A673 (cell line): ENCODE results near the gene RAB39B.

Source experiments
- CTCF ChIP-seq: fragments of 300-800, 200-600 bp; sonication (generic); conservative IDR thresholded peaks from 2 replicates; pipeline ENCODE4 v1.5.1; 2017; ENCODE audit warnings: low read depth, mild to moderate bottlenecking, antibody characterized with exemption, low read length, moderate library complexity, mixed read lengths
- EZH2 ChIP-seq: fragments of 200-600 bp; sonication (generic); IDR thresholded peaks from 2 replicates; pipeline ENCODE4 v1.6.1; 2017; ENCODE audit warnings: borderline replicate concordance, low read depth, mild to moderate bottlenecking, mixed read lengths, antibody characterized with exemption, low read length; ENCODE audit not compliant: poor library complexity, severe bottlenecking

DNA sequence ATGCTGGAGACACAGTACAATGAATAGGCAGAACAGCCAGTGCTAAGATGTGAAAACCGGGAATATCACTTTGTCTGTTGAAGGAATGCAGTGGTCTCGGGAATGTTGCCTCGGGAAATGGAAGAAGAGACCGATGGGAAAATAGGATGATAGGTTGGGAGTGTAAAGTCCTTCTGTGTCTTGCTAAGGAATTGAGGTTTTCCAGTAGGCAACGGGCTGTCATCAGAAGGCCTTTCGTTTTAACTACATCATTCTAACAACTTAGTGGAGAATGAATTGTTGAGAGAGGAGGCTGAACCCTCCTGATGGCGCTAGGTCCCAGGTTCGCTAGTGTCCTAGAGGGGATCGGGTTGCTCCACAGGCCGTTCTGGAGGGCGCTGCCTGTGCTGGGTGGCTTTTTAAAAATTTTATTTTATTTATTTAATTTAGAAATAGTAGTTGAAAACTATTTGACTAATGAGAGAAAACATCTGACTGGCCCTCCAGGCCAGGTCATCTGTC lies 47.3 kb downstream of the RAB39B start:
- TF ChIP-seq CTCF = no peak
- no peak for TF ChIP-seq EZH2
